ENCODE measurements around the gene ABHD5. TPM values are rescaled to one million over a fixed set of nuclear protein-coding genes. Genes with fewer than 3 reads are reported as not detected.
"Not testable (repeated sequence)": the region's sequence is repeated elsewhere in the genome, so short reads cannot be mapped to it uniquely, and the experiment has no call there.

The ABHD5 gene
- total RNA-seq, 1 donor from 2014 or later: 8.1 TPM

DNA sequence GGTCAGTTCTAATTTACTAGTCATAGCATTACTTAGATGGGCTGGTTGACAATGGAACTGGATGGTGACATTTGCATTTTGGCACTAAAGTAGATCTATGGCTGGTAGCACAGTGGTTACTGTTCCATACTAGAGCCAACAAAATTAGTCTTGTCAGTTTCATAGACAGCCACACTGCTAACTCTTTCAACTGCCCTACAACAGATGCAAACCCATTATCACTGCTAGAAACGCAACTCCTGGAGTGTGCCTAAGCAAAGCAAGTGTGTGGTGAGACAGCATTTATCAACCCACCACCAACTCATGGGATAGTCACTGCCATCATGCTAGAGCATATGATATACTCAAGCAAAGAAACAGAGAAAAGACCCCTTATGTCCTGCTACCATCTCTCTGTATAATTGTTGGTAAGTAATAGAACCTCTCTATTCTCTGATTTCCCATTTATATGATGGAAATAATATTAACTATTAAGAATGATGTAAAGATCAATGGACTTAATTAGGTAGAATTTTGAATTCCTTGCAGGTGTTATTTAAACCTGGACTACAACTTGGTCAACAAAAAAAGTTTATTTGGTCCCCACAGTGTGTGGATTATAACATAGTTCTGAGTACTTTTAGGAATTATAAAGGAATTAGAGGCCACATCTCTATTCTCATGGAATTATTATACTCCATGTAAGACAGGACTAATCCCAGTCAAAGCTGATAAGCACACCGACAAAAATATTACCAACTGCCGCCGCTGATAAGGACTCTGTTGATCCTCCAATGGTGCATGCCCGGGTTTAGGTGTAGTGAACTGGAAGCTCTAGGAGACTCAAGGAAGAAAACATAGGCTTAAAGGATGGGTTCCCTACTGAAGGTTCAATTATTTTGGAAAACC is 19.9 kb upstream of the ABHD5 start:
- TF ChIP-seq CTCF (IDR thresholded peaks at IDR 0.05; ENCODE audit: partially characterized antibody, unreplicated experiment): no peak
- H3K27me3 Mint-ChIP-seq (ENCODE audit: unreplicated experiment): no peaks in the 10 kb centered on the region
- peaks cover 3% of the 10 kb centered on the region for H3K4me1 Mint-ChIP-seq (ENCODE audit: low read depth, unreplicated experiment)
- no peak overlapping the region for H3K4me3 Mint-ChIP-seq (ENCODE audit: unreplicated experiment)
- no peaks in the 10 kb centered on the region for H3K36me3 Mint-ChIP-seq (ENCODE audit: unreplicated experiment)
- DNase-seq: no peak
- no peaks in the 10 kb centered on the region for H3K9me3 Mint-ChIP-seq (ENCODE audit: unreplicated experiment)
- no peak overlapping the region for H3K27ac Mint-ChIP-seq (ENCODE audit: unreplicated experiment)

GRCh38 chr3:43674345-43675085 is 16.2 kb upstream of the ABHD5 start:
- no peak for DNase-seq
- Mint-ChIP-seq H3K27ac (ENCODE audit: unreplicated experiment) (no peak overlapping the region), H3K36me3 (ENCODE audit: unreplicated experiment) (peaks cover 3% of the 10 kb centered on the region), H3K27me3 (ENCODE audit: unreplicated experiment) (no peaks in the 10 kb centered on the region), H3K9me3 (ENCODE audit: unreplicated experiment) (no peaks in the 10 kb centered on the region), H3K4me3 (ENCODE audit: unreplicated experiment) (no peak overlapping the region), H3K4me1 (ENCODE audit: low read depth, unreplicated experiment) (no peaks in the 10 kb centered on the region)
- TF ChIP-seq CTCF (IDR thresholded peaks at IDR 0.05; ENCODE audit: partially characterized antibody, unreplicated experiment): no peak

- H3K4me1 Mint-ChIP-seq (ENCODE audit: low read depth, unreplicated experiment): no peaks in the 10 kb centered on the region
- DNase-seq: no peak
- H3K27me3 Mint-ChIP-seq (ENCODE audit: unreplicated experiment): no peaks in the 10 kb centered on the region
- peaks cover 2% of the 10 kb centered on the region for H3K9me3 Mint-ChIP-seq (ENCODE audit: unreplicated experiment)
- TF ChIP-seq CTCF (IDR thresholded peaks at IDR 0.05; ENCODE audit: partially characterized antibody, unreplicated experiment): no peak
- H3K27ac Mint-ChIP-seq (ENCODE audit: unreplicated experiment): no peak overlapping the region
- peaks cover 3% of the 10 kb centered on the region for H3K36me3 Mint-ChIP-seq (ENCODE audit: unreplicated experiment)
- H3K4me3 Mint-ChIP-seq (ENCODE audit: unreplicated experiment): no peak overlapping the region
These were observed 15.1 kb upstream of the ABHD5 start for GRCh38 chr3:43675593-43675992.

- no peak for DNase-seq
- Mint-ChIP-seq H3K4me1 (ENCODE audit: low read depth, unreplicated experiment) (no peaks in the 10 kb centered on the region), H3K36me3 (ENCODE audit: unreplicated experiment) (peaks cover 3% of the 10 kb centered on the region), H3K4me3 (ENCODE audit: unreplicated experiment) (no peak overlapping the region), H3K9me3 (ENCODE audit: unreplicated experiment) (peaks cover 4% of the 10 kb centered on the region), H3K27ac (ENCODE audit: unreplicated experiment) (no peak overlapping the region), H3K27me3 (ENCODE audit: unreplicated experiment) (no peaks in the 10 kb centered on the region)
- no peak for TF ChIP-seq CTCF (IDR thresholded peaks at IDR 0.05; ENCODE audit: partially characterized antibody, unreplicated experiment)
These were observed 14.3 kb upstream of the ABHD5 start for GRCh38 chr3:43676441-43676840.

- H3K9me3 Mint-ChIP-seq (ENCODE audit: unreplicated experiment); H3K27ac Mint-ChIP-seq (ENCODE audit: unreplicated experiment); H3K36me3 Mint-ChIP-seq (ENCODE audit: unreplicated experiment); H3K27me3 Mint-ChIP-seq (ENCODE audit: unreplicated experiment); DNase-seq; H3K4me3 Mint-ChIP-seq (ENCODE audit: unreplicated experiment); H3K4me1 Mint-ChIP-seq (ENCODE audit: low read depth, unreplicated experiment): not testable (repeated sequence)
These were observed 12.4 kb upstream of the ABHD5 start for GRCh38 chr3:43678375-43678774.

DNA sequence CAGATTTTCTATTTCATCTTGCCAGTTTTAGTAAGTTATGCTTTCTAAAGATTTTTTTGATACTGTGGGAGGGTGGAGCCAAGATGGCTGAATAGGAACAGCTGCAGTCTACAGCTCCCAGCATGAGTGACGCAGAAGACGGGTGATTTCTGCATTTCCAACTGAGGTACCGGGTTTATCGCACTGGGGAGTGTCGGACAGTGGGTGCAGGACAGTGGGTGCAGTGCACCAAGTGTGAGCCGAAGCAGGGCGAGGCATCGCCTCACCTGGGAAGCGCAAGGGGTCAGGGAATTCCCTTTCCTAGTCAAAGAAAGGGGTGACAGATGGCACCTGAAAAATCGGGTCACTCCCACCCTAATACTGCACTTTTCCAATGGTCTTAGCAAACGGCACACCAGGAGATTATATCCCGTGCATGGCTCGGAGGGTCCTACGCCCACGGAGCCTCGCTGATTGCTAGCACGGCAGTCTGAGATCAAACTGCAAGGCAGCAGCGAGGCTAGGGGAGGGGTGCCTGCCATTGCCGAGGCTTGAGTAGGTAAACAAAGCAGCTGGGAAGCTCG is 11.8 kb upstream of the ABHD5 start:
- H3K4me3 Mint-ChIP-seq (ENCODE audit: unreplicated experiment); H3K9me3 Mint-ChIP-seq (ENCODE audit: unreplicated experiment); H3K27ac Mint-ChIP-seq (ENCODE audit: unreplicated experiment); DNase-seq; H3K36me3 Mint-ChIP-seq (ENCODE audit: unreplicated experiment); H3K4me1 Mint-ChIP-seq (ENCODE audit: low read depth, unreplicated experiment); H3K27me3 Mint-ChIP-seq (ENCODE audit: unreplicated experiment): not testable (repeated sequence)

- H3K4me1 Mint-ChIP-seq (ENCODE audit: low read depth, unreplicated experiment); H3K4me3 Mint-ChIP-seq (ENCODE audit: unreplicated experiment); H3K36me3 Mint-ChIP-seq (ENCODE audit: unreplicated experiment); DNase-seq; H3K9me3 Mint-ChIP-seq (ENCODE audit: unreplicated experiment); H3K27me3 Mint-ChIP-seq (ENCODE audit: unreplicated experiment); H3K27ac Mint-ChIP-seq (ENCODE audit: unreplicated experiment): not testable (repeated sequence)
These were observed 9.9 kb upstream of the ABHD5 start for GRCh38 chr3:43680857-43681256.

Measured in glutamatergic neuron (in vitro differentiated cells).